GM18870 (cell line): ENCODE data around the gene FAM107A.

Experiments used
- ATAC-seq: cut with Tn5 transposase; IDR thresholded peaks from one replicate; pipeline ENCODE4 v1.9.1; 2021; ENCODE audit warnings: moderate library complexity; ENCODE audit not compliant: unreplicated experiment

The FAM107A gene

DNA sequence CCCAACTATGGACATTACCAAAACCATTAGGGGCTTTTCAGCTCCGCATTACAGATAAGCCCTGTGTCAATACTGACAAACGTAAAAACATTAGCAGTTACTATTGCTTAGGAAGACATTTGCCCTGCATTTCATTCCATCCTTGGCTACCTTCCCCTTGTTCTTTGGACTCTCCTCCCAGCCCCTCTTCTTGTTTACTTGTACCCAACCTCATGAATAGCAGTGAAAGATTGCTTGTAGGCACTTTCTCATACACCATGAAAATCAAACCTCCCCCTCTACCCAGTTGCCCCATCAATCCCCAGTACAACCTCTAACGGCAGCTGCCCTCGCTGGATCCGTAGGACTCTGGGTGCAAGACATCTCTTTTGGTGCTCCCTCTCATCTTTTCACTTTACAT, 16.9 kb upstream of the FAM107A start:
- no peak for ATAC-seq

DNA sequence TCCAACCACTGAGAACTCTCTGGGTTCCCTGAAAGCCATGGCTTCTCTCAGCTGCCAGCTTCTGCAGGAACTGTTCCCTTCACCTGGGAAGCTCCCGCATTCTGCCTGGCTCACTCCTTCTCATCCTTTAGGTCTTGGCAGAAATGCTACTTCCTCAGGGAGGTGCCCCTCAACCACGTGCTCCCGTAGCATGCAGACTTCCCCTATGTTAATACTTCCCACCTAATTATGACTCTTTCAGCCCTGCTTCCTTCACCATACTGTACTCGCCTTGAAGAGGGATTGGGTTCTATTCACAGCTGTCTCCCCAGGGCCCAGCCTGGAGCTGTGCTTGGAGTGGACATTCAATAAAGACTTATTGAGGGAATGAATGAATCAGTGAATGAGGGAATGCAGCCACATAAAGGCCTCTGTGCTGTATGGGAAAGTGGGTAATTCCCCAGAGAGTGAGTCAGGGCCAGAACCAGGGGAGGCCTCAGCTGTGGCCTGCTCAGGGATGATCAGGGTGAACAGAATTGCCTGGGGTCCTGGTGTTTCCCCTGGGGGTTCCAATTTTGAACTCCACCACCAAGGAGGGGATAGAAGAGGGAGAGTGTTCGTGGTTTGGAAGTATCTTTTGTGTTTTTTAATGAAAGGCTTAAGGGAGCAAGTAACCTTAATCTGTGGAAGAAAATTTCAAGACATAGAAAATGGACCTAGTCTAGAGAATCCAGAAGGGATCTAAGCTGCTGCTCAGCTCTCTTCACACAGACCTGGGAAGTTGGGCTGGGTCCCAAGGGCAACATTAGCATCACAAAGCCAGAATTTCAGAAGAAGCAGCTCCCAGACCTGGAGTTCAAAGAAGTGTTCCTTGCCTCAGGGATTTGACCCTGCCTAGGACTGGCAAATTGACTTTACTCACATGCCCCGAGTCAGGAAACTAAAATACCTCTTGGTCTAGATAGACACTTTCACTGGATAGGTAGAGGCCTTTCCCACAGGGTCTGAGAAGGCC, 14.6 kb upstream of the FAM107A start:
- ATAC-seq: no peak

DNA sequence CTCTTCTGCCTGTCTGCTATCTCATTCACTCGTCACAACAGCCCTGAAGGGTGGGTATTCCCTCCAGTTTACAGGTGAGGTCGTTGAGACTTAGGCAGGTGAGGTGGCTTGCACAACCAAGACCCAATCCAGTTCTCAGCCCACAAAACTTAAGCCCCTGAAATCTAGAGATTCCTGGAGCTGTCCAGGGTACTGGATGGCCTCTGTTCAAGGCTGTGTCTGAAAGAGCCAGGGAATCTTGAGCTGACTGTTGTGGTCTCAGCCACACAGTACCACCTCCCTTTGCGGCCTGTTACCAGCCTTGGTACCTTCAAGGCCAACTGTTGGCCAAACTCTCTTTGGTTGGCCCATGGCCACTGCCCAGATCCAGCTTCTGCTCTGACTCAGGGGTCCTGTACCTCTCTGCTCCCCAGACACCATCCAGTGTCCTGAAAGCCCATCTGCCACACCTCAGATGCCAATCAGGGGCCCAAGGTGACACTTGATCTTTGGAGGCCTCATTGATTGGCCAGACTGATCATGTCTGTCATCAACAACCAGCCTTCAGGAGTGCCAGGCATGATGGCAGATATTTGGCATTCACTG, 10.9 kb upstream of the FAM107A start:
- no peak for ATAC-seq

DNA sequence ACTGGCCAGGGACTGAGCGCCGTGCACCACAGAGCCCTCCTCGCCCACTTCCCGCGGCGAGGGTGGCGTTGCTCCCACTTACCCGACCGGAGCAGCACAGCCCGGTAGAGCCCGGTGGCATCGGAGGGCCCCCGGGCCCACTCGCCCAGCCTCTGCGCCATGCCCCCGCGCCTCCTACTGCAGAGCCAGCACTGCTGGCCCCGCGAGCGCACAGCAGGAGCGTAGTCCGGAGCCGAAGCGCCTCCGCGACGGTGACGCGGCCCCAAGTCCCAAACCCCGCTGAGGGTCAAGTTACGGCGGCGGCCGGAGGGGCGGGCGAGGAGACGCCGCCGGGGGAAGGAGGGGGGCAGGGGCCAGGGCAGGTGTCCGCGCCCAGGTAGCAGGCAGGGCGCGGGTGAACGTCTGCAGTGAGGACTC, 9.6 kb upstream of the FAM107A start:
- ATAC-seq: no peak

DNA sequence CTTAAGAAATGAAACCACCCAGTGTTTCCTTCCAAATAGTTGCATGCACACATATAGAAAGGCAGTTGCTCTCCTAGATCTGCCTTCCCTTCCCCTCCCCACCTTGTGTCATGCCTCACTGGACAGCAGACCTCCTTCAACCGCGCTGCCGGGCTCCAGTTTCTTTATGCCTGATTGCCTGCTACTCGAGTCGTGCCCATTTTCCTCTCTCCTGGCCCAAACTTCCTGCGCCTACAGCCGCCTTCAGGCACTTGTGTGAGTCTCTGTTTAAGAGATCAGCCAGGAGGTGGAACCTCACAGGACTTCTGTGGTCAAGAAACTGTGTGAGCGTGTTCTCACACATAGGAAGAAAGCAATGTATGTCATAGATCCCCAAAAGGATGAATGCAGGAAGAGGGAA, 8.8 kb upstream of the FAM107A start:
- no peak for ATAC-seq

DNA sequence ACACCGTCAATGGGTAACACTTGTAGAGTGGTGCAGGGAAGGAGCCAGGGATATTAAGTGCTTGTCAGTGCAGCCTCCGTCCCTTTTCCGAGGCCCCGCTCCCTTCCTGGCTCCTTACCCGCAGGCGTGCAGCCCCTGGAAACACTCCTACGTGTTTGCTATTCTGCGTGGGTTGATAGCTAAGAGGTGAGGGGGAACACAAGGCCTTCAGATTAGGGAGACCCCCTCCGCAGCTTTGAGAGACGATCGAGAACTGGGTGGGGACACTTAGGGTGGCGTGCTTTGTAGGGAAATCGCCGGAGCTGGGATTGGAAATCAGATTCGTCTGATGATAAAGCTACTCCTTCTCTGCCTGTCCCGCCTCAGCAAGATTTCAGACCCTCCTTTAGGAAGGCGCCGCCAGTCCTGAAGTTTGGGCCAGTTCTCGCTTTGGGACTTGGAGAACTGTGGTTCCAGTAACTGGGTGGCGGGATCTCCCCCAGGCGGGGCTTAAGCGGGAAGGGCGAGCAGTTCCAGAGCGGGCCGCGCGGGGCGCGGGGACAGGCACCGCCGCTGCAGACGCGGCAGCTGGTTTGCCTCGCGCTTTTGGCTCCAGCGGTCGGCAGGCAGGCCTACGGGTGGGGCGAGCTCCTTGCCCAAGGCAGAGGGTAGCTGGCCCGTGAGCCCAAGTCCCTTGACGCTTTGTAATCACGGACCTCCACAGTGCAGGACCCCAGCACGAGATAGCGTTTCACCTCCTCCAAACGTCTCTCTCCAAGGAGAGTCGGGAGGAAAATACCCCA, 8.0 kb upstream of the FAM107A start:
- no peak for ATAC-seq

DNA sequence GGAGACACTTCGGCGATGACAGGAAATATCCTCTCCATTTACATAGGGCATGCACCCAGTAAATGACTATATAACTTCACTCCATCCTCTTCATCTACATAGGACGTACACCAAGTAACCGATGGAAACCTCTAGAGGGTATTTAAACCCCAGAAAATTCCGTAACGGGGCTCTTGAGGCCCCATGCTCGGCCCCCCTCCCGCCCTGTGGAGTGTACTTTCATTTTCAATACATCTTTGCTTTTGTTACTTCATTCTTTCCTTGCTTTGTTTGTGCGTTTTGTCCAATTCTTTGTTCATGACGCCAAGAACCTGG, 7.5 kb upstream of the FAM107A start:
- ATAC-seq: no peak

DNA sequence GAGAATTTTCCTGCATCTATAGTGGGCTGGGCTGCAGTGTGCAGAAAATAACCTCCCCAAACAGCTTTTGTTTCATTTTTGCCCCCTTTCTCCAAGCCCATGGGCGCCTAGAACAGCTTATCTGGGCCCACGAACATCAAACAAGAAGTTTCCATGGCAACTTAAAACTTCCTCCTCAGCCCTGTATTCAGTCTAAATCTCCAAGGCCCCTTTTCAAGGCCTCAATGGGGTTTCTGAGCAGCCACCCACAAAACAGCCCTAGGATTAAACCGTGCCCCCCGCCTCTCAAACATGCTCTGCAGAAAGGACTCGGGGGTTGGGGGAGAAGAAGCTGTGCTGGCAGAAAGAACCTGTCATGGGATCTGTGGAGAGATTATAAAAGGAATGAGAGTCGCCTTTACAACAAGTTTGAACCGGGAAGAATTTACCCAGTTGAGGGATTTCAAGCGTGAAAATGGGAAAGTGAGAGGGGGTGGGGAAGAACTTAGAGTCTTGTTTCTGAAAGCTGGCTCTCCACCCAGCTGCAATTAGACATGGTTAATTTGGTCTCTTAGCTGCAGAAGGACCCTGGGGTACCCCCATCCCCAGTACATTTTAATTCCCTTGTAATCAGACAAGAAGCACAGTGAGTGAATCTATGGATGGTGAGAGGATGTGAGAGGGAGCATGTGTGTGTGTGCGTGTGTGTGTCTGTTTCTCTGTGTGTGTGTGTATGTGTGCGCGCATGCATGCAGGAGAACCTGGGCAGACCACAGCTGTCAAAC, 4.3 kb upstream of the FAM107A start:
- no peak for ATAC-seq

DNA sequence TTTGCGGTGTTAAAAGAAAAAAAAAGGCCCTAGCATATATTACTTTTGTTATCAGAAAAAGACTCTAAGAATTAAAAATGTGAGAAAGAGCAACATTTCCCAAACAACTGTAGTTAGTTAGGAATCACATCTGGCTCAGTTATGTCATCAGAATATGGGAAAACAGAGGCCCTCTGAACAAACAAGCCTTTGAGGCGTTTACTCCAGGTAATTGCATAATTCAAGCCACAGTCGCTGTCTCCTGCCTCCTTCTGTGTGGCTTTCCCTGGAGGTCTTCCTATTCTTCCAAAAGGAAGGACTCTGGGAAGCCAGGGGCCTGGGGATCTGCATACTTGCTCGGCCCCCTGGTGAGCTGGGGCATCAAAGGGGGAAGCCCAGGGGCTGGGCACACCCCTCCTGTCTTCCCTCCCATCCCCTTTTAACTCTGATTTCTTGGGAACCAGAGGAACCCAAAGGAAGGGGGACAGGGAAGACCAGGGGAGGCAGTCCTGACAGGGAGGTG, 3.7 kb upstream of the FAM107A start:
- ATAC-seq: no peak

DNA sequence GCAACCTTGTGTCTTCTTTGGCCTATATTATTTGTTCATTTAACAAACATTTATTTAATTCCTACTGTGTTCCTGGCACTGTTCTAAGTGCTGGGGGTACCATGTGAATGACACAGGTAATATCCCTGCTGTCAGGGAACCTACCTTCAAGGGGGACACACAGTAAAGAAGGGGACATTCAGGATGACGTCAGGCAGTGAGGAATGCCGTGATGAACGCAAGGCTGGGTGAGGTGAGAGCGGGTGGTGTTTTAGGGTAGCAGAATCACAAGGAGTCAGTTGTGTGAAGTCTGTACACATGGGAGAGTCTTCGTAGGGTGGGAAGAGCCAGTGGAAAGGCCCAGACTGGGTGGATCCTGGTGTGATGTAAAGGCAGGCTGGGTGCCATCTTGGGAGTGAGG, 1.7 kb upstream of the FAM107A start:
- no peak for ATAC-seq

DNA sequence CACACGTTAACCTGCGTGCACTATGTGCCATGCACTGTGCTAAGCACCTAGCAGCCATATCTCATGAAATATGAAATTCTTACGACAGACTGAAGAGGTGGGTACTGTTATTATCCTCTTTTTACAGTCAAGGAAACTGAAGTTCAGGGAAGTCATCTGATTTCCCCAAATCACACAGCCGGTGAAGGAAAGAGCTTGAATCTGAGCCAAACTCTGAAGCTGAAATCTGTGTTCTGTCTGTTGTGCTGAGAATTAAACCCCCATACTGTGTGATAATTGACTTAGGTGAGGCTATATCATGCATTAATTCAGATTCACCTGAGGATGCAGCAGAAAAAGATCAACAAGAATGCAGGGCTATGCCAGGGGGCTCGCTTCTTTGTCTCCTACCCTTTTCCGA, 475 bp downstream of the FAM107A start:
- no peak for ATAC-seq

DNA sequence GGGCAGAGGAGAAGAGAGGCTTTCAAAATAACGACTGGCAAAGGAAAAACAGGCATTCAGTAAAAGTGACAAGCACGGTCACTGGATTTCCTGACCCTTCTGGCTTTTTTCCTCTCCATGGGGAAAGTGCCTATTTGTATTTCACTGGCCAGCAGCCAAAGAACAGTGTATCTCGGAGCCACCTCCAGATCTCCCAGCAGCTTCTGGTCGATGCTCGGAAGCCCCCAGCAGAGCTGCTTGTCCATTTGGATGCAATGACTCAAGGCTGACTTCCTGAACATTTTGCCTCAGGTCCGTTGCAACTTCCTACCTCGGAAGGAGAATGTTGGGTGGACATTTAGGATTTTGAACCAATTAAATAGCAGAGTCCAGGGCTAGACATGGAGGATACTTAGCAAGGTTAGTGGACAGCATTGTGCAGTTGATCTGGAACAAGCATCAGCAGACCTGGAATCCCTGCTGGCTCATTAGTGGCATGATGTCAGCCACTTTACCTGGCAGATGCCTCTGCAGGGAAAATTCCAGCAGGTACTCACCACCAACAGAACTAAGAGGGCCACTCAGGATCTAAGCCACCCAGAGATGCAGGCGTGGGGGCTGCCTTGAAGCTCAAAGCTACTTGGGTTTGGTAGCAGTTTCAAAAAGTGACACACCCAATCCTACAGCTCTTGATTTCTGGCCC, 1.1 kb downstream of the FAM107A start:
- ATAC-seq: no peak

DNA sequence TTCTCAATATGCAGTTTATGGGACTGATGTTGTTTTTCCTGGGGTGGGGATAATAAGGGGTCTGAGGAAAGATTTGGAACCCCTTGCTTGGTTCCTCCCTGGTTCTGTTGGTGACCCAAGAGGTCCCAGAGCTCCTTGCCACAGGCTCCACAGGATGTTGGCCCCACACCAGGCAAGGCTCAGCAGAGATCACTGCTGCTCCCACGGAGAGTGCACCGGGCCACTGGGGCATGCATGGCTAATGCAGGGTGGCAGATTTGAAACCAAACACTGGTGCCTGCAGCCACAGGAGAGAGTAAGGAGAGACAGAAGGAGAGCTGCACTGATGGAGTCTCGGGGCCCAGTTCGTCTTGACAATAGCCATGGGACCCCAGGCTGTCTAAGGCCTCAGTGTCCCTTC, 2.5 kb downstream of the FAM107A start:
- no peak for ATAC-seq

DNA sequence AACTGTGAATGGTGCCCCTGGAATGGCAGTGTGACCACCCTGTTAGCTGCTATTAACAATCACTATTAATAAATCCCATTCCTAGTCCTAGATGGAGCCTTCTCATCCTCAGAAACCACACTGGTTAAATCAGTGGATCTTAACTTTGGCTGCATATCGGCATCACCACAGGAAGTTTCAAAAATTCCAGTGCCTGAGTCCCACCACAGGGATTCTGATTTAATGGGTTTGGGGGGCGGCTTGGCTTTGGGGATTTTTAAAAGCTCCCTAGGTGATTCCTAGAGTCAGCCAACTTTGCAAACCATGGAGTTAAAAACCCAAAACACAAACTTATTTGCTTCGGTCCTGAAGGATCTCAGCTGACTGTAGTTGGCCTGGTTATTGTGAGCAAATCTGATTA, 3.1 kb downstream of the FAM107A start:
- ATAC-seq: no peak

DNA sequence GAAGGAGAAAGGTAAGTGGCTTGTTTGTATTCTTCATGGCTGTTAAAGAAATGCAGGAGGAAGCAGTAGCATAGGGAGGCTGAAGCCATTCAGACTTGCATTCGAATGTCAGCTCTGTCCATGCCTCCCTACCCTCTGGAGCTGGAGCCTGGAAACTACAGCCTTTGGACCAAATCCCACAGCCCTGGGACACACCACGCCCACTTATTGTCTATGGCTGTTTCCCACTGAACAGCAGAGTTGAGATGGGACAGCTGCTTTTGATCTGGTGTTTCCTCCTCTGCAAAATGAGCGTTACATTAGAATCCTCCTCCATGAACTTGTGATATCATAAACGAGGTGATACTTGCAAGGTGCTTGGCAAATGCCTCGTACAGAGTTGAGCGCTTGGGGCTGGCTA, 3.6 kb downstream of the FAM107A start:
- no peak for ATAC-seq

DNA sequence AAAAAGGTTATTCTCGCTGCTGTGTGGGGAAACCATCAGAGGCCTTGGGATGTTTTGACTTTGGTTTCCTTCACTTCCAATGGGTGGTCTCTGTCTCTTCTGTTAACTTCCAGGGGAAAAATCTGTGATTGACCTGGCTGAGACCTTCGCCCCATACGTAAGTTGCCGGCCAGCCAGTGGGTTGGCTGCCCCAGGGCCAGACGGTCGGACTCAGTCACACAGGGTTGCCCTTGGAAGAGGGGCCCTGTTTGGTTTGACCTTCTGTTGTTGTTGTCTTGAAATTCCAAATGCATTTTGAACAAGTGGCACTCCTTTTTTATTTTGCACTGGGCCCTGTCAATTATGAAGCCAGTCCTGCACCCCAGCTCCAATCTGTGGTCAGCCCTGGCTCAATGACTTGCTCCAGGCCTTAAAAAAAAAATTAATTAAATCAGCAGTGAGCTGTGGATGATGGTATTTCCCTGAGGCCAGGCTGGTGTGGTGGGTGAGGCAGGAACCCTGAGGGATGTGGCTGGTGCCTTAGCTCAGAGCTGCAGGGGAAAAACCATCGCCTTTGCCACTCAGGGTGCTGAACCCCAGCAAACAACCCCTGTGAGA, 4.5 kb downstream of the FAM107A start:
- no peak for ATAC-seq

DNA sequence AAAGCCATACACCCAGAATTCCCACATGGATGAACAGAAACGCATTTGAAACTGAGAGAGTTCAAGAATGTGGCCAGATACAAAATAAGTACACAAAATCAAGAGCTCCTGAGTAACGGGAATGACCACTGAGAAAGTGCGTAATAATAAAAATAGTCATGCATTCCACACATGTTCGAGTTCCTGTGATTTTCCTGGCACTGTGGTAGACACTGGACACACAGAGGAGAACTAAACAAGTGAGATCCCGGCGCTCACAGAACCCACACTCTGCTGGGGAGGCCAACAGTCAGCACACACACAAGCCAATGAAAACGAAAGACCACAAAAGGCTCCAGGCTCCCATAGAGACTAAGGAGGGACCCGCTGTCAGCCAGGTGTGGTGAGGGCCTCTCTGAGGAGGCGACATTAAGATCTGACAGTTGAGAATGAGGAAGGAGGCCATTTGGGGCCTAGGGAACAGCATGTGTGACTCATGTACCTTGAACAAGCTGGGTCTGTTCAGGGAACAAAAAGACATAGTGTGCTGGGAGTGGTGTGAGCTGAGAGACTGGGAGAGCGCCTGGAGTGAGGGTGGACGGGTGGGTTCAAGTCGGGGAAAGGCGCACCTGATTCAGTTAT, 5.1 kb downstream of the FAM107A start:
- ATAC-seq: no peak

DNA sequence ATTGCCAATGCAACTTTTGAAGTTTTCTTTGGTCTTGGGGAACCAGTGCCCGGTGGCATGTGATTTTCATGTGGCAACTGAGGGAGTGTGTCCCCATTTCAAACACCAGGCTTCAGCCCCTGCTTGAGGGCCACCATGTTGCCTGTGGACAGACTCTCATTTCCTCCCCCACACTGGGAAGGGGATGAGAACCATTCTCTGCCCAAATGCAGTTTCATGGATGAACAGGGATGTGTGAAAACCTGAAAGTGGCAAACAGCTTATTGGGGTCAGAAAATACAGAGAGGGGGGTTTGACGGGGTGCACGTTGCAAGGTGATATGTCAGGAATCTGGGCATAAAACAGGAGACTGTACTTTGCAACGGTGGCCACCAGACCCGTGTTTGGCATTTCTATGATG, 6.3 kb downstream of the FAM107A start:
- no peak for ATAC-seq

DNA sequence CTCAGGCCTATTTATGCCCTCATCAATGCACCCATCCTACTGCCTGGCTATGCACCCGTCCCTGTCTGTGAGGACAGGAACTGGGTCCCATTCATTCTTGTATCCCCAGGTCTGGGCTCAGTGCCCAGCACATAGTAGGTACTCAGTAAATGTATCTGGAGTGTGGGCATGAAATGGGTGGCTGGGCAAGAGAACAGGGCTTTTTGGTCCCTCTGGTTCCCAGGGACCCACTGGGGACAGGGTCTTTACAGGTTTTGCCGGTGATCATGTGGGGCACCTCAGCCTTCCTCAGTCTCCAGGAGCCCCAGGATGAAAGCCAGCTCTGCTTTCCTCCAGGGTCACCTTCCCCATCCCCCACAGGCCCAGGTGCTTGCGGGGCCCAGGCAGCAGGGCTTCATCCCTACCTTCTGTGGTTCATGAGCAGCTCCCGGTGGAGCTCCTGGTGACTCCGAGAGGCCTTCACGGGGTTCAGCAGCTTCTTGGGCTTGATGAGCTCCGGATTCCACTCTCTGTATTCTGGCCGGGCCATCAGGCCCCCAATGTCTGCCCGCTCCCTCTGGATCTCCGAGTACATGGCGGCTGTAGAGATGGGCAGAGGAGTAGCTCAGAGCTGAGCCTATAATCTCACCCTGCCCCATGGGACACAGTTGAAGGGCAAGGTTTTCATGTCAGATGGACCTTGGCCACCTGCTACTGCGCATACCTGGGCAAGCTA, 7.7 kb downstream of the FAM107A start:
- no peak for ATAC-seq
